HEK293T (cell line): ENCODE results near the gene CD163L1.
A peak's percentile ranks its signal among the peaks of the same experiment; 100 is the strongest.

ENCODE experiments used
- CTCF ChIA-PET: fragments of 350-600 bp; formaldehyde crosslinking; extraction: SDS; loops from one replicate; lab custom pipeline; 2021; ENCODE audit warnings: antibody characterized with exemption, inconsistent platforms; lab: Yijun Ruan, JAX
- POLR2A ChIA-PET: fragments of 350-600 bp; formaldehyde crosslinking; extraction: SDS; loops from one replicate; lab custom pipeline; 2020; ENCODE audit warnings: antibody characterized with exemption, inconsistent platforms; lab: Yijun Ruan, JAX
- DNase-seq: peaks from one replicate; pipeline ENCODE4 v3.0.0; 2012; ENCODE audit warnings: mixed read lengths; ENCODE audit errors: extremely low spot score
- ARNT ChIP-seq: fragments of 450-650 bp; IDR thresholded peaks from 2 replicates; pipeline ENCODE4 v1.6.1; 2017; ENCODE audit warnings: mild to moderate bottlenecking
- BHLHE40 ChIP-seq: fragments of 450-650 bp; IDR thresholded peaks from 2 replicates; pipeline ENCODE4 v1.6.1; 2016; ENCODE audit warnings: mild to moderate bottlenecking, moderate library complexity, borderline replicate concordance
- CTBP1 ChIP-seq: fragments of 450-650 bp; IDR thresholded peaks from 2 replicates; pipeline ENCODE4 v1.6.1; 2016; ENCODE audit warnings: borderline replicate concordance
- ELF4 ChIP-seq: fragments of 450-650 bp; IDR thresholded peaks from 2 replicates; pipeline ENCODE4 v1.6.1; 2017; ENCODE audit warnings: antibody characterized with exemption
- FOXA1 ChIP-seq: fragments of 450-650 bp; IDR thresholded peaks from 2 replicates; pipeline ENCODE4 v1.6.1; 2016; ENCODE audit warnings: mild to moderate bottlenecking
- FOXK2 ChIP-seq: fragments of 450-650 bp; IDR thresholded peaks from 2 replicates; pipeline ENCODE4 v1.6.1; 2016; ENCODE audit warnings: mild to moderate bottlenecking
- FOXM1 ChIP-seq: fragments of 450-650 bp; IDR thresholded peaks from 2 replicates; pipeline ENCODE4 v1.6.1; 2017; ENCODE audit warnings: mild to moderate bottlenecking, borderline replicate concordance
- HDGF ChIP-seq: fragments of 450-650 bp; IDR thresholded peaks from 2 replicates; pipeline ENCODE4 v1.6.1; 2017; ENCODE audit warnings: antibody characterized with exemption, borderline replicate concordance
- L3MBTL2 ChIP-seq: fragments of 450-650 bp; conservative IDR thresholded peaks from 2 replicates; pipeline ENCODE4 v1.6.1; 2016; ENCODE audit warnings: mild to moderate bottlenecking
- LEF1 ChIP-seq: fragments of 450-650 bp; IDR thresholded peaks from 2 replicates; pipeline ENCODE4 v1.6.1; 2017; ENCODE audit warnings: mild to moderate bottlenecking, borderline replicate concordance
- NFRKB ChIP-seq: fragments of 450-650 bp; IDR thresholded peaks from 2 replicates; pipeline ENCODE4 v1.6.1; 2016; ENCODE audit warnings: mild to moderate bottlenecking, moderate library complexity
- PKNOX1 ChIP-seq: fragments of 450-650 bp; IDR thresholded peaks from 2 replicates; pipeline ENCODE4 v1.6.1; 2016
- SP1 ChIP-seq: fragments of 450-650 bp; IDR thresholded peaks from 2 replicates; pipeline ENCODE4 v1.6.1; 2017
- SUZ12 ChIP-seq: fragments of 450-650 bp; IDR thresholded peaks from 2 replicates; pipeline ENCODE4 v1.6.1; 2016; ENCODE audit warnings: mild to moderate bottlenecking
- TARDBP ChIP-seq: fragments of 450-650 bp; IDR thresholded peaks from 2 replicates; pipeline ENCODE4 v1.6.1; 2016
- ZNF384 ChIP-seq: fragments of 450-650 bp; IDR thresholded peaks from 2 replicates; pipeline ENCODE4 v1.6.1; 2016

CD163L1 gene

GRCh38 chr12:7387289-7387688, 56.7 kb downstream of the CD163L1 start:
- ChIA-PET CTCF (no interaction called here), POLR2A (no interaction called here)
- DNase-seq: no peak
- TF ChIP-seq NFRKB (no peak), LEF1 (no peak), ELF4 (no peak), HDGF (no peak), CTBP1 (no peak), FOXM1 (no peak), FOXK2 (no peak)

- ChIA-PET POLR2A (no interaction called here), CTCF (no interaction called here)
- no peak for DNase-seq
- no peak for TF ChIP-seq FOXK2
- TF ChIP-seq ELF4: no peak
- no peak for TF ChIP-seq CTBP1
- TF ChIP-seq FOXM1: no peak
- no peak for TF ChIP-seq ARNT
- no peak for TF ChIP-seq ZNF384
- TF ChIP-seq BHLHE40: no peak
- TF ChIP-seq L3MBTL2: no peak
- TF ChIP-seq FOXA1: no peak
- TF ChIP-seq SUZ12: no peak
- no peak for TF ChIP-seq LEF1
- TF ChIP-seq SP1: no peak
- TF ChIP-seq HDGF: no peak
- no peak for TF ChIP-seq PKNOX1
- TF ChIP-seq TARDBP: no peak
- no peak for TF ChIP-seq NFRKB
Measured at GRCh38 chr12:7383157-7383556, 60.8 kb downstream of the CD163L1 start.

- CTCF ChIA-PET: no interaction called here
- TF ChIP-seq FOXM1 (no peak), SP1 (no peak), L3MBTL2 (no peak), CTBP1 (no peak), BHLHE40 (no peak), ZNF384 (no peak), NFRKB (no peak), ELF4 (no peak), PKNOX1 (no peak), FOXK2 (no peak), SUZ12 (no peak), HDGF (no peak), LEF1 (no peak), ARNT (no peak), FOXA1 (no peak), TARDBP (no peak)
- POLR2A ChIA-PET: no interaction called here
- no peak for DNase-seq
Measured at GRCh38 chr12:7376196-7376595, 67.8 kb downstream of the CD163L1 start.

- DNase-seq: no peak
- ChIA-PET POLR2A (no interaction called here), CTCF (no interaction called here)
- TF ChIP-seq FOXA1 (no peak), CTBP1 (no peak), TARDBP (no peak), SUZ12 (no peak), ZNF384 (no peak), FOXK2 (no peak), ARNT (no peak), LEF1 (no peak), NFRKB (no peak), FOXM1 (no peak), HDGF (no peak), ELF4 (no peak)
Measured at GRCh38 chr12:7375145-7375543, 68.8 kb downstream of the CD163L1 start.

- no peak for TF ChIP-seq HDGF
- TF ChIP-seq TARDBP: no peak
- no peak for TF ChIP-seq SUZ12
- TF ChIP-seq ELF4: no peak
- TF ChIP-seq ARNT: no peak
- no peak for TF ChIP-seq NFRKB
- no peak for TF ChIP-seq PKNOX1
- TF ChIP-seq LEF1: no peak
- TF ChIP-seq SP1: no peak
- no peak for TF ChIP-seq FOXA1
- TF ChIP-seq FOXM1: no peak
- TF ChIP-seq BHLHE40: no peak
- TF ChIP-seq CTBP1: no peak
- TF ChIP-seq FOXK2: no peak
- no peak for TF ChIP-seq L3MBTL2
- no peak for TF ChIP-seq ZNF384
- CTCF ChIA-PET: no interaction called here
- peak; percentile 67 for DNase-seq
- POLR2A ChIA-PET: no interaction called here
Measured at GRCh38 chr12:7374423-7375144, 69.4 kb downstream of the CD163L1 start.

- ChIA-PET CTCF (interaction anchor here (0.9 kb wide), 1 partner anchor 88 kb away, joined by 3 read pairs; no protein-coding TSS in a partner anchor), POLR2A (no interaction called here)
- DNase-seq: no peak
- TF ChIP-seq FOXA1 (no peak), FOXK2 (no peak), BHLHE40 (no peak), PKNOX1 (no peak), FOXM1 (no peak), NFRKB (no peak), TARDBP (no peak), L3MBTL2 (no peak), ZNF384 (no peak), SUZ12 (no peak), CTBP1 (no peak), HDGF (no peak), ELF4 (no peak), SP1 (no peak), ARNT (no peak), LEF1 (no peak)
Measured at GRCh38 chr12:7373226-7373625, 70.7 kb downstream of the CD163L1 start.
